SU-DHL-6 (cell line): Measurements from ENCODE around the gene TMEM45B.

ENCODE experiments used
- CTCF ChIP-seq: fragments of 200-600 bp; sonication (generic); IDR thresholded peaks from one replicate; pipeline ENCODE4 v1.5.1; 2017; ENCODE audit warnings: antibody characterized with exemption, mild to moderate bottlenecking, low read length, moderate library complexity; ENCODE audit not compliant: insufficient read depth, poor library complexity, severe bottlenecking
- EZH2phosphoT487 ChIP-seq: fragments of 200-600 bp; sonication (generic), shearing (Covaris generic); conservative IDR thresholded peaks from 2 replicates; pipeline ENCODE4 v1.6.1; 2018; ENCODE audit warnings: mild to moderate bottlenecking, antibody characterized with exemption, low read length, moderate library complexity, mixed read lengths

- TF ChIP-seq CTCF (no peak), EZH2phosphoT487 (no peak)
Measured at GRCh38 chr11:129804012-129804411, 11.6 kb upstream of the TMEM45B start.
